CD4-positive, alpha-beta T cell treated with Interleukin-4 for 4 hours (primary cell): ENCODE results near the gene LIG3.
"Not testable (repeated sequence)": the region's sequence is repeated elsewhere in the genome, so short reads cannot be mapped to it uniquely, and the experiment has no call there.

ENCODE experiments used
- DNase-seq: peaks from one replicate; pipeline ENCODE4 v3.0.0-alpha.2; 2020

LIG3 gene

DNA sequence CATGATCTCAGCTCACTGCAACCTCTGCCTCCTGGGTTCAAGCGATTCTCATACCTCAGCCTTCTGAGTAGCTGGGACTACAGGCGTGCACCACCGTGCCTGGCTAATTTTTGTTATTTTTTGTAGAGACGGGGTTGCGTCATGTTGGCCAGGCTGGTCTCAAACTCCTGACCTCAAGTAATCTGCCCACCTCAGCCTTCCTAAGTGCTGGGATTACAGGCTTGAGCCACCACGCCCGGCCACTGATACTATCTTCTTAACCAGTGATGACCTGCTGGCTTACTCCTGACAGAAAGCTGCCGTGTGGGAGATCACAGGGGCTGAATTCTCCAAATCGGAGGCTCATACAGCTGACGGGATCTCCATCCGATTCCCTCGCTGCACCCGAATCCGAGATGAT is 20.7 kb downstream of the LIG3 start:
- DNase-seq, result not testable (repeated sequence)

DNA sequence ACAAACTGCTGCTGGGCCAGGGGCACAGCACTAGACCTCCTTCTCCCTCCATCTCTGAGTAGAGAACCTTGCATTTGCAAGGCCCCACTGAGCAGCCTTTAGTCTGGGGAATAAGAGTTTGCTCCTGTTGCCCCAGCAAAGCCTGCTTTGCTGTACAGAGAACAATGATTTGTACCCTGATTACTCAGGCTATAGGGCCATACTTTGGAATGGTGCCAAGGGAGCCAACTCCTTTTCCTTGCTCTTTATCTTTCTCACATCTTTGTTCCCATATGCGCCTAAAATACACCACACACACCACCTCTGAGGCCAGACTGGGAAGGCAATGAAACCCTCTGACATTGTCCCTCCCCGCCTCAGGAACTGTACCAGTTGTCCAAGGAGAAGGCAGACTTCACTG is 21.2 kb downstream of the LIG3 start:
- DNase-seq, result no peak

DNA sequence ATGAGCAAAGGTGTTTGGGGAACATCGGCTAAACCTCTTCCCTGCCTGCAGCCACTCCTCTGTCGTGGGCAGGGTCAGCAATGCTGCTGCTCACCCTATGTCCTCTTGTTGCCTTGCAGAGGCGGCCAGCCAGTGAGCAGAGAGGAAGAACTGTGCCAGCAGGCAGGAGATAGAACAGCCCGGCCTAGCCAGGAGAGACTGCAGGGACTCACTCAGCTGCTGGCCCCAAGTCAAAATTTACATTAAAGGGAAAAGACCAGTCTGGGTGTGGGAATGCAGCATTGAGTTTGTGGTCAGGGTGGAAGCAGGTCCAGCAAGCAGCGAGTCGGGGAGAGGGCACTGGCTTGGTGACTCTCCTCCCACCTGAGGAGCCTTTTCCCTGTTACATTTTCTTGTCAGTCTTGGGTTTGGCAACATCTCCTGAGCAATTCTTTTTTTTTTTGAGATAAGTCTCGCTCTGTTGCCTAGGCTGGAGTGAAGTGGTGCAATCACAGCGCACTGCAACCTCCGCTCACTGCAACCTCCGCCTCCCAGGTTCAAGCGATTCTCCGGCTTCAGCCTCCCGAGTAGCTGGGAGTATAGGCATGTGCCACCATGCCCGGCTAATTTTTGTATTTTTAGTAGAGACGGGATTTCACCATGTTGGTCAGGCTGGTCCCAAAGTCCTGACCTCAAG is 22.7 kb downstream of the LIG3 start:
- DNase-seq, result no peak

DNA sequence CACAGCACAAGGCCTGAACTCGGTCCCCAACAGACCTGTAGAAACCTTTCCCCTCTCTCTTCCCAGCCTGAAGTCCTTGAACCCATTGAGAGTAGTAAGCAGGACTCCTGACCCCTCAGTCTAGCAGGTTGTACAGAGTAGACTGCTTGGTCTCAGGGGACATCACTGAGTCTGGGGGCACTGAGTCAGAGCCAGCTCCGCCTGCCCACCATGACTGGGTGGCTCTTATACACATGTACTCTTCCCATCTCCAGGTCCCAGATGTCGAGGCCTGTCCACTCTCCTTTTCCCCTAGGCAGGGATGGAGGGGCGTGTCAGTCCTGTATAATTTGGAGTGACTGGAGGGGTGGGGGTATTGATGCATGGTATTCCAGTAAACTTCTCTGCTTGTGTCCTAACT is 23.5 kb downstream of the LIG3 start:
- DNase-seq, result no peak

DNA sequence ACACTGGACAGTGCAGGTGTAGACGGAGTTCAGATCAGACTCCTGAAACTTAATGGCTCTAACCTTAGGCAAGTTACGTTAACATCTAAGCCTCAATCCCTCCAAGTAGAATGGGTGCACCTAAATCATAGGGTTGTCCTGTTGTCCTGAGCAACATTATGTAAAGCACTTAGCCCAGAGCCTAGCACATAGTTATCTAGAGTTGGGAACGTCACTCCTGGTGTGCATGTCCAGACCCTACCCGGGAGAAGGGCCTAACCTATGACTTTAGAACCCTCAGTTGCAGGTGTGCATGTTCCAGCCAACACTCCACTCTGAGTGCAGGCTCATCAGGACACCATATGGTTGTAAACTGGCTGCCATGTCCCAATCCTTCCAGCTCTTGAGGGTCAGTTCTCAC is 26.0 kb downstream of the LIG3 start:
- no peak for DNase-seq

DNA sequence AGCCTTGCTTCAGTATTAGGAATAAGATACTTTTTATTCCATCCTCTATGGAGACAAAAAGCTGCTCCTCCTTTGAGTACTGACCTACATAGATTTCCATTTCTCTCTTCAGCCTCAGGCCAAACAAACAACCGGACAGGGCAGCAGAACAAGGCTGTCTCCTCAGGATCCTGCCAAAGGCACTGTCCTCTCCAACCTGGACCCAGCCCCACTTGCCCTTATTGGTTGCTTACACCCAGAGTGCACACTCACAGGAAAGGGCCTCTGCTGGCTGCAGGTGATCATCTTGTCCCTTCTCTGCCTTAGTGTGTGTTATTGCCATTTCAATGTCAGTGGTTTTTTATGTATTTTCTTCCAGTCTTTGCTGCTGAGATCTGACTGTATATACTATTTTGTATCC is 26.6 kb downstream of the LIG3 start:
- no peak for DNase-seq

DNA sequence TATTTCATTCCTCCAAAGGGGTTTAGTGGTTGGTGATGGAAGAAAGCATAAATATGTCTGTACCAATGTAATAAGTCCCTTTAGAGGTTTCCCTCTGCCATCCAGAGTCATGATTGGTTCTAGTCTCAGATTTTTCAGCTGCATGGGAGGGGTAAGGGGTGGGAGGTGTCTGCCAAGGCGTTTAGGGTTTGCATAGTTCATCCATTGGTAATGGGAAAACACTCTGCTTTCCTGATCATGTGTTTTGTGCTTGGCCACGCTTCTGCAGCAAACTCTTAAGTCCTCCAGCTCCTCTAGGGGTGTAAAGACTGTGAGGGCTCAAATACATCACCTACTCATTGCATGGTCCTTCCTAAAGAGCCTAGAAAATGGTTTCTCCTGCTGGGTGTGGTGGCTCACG is 29.8 kb downstream of the LIG3 start:
- no peak for DNase-seq

DNA sequence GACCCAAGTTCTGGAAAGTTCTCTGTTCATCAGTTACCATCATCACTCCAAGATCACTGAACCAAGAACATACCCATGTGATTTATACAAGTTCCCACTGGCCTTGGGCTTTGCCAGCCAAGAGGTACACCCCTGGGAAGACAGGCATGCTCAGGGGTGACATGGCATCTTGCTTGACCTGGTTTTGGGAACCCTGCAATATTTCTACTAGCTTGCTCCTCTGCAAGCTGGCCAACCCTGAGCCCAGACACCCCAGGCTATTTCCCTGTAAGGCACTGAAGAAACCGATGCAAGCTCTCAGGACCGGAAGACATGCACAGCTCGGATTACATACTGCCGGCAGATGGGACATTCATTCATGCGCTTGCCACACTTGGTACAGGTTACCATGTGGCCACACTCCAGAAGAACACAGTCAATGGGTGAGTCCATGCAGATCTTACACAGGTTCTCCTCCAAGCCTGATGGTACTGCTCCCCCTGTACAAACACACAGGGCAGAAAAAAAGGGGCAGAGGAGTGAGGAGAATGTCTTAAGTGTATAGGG is 31.4 kb downstream of the LIG3 start:
- DNase-seq, result no peak

DNA sequence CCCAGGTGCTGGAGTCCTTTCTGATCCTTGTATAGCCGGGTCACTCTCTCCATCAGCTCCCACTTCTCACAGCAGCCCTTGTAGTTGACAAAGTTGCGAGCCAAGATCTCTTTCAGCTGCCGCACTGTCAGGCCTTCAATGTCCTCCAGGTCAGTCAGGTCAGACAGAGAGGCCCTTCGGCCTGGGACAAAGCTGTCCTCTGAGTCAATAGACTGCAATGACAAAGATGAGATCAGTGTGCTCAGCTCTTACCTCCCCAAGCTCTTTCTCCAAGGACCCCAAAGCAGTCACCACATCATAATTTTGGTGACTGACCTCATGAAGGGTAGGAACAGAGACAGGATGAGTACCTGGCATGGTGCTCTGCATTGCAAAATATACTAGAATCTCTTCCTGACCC is 36.1 kb downstream of the LIG3 start:
- no peak for DNase-seq

DNA sequence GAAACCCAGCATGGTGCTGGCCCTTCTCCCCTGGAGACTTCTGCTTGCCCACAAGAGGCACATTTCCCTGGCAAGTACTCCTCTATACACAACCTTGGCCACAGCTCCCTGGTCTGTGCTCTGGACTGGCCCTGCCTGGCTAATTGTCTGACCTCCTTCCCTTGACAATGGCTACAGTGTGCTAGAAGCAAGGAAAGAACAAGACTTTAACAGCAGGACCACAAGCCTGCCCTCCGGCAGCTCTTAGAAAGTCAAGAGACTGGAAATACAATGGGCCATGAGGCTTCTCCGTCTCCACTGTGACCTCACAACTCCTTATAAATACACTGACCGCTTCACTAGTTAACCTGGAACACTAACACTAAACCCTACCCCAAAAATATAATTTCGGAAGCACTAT is 36.7 kb downstream of the LIG3 start:
- no peak for DNase-seq

DNA sequence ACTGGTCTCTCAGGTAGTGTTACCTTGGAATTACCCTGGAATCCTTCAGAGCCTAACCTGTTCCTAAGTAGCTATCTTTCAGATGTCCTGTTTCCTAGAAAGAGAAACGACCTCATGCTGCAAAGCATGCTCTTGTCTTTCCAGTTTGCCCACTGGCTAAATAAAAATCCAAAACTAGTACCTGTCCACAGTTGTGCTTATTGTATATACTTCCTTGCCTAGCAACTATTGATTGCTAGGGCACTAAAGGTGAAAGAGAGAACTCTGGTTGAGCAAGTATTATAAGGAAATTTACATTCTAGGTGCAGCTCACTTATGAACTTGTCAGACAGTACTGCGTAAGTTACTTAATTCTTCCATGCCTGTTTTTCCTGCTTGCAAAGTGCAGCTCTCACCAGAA is 38.5 kb downstream of the LIG3 start:
- DNase-seq, result no peak

DNA sequence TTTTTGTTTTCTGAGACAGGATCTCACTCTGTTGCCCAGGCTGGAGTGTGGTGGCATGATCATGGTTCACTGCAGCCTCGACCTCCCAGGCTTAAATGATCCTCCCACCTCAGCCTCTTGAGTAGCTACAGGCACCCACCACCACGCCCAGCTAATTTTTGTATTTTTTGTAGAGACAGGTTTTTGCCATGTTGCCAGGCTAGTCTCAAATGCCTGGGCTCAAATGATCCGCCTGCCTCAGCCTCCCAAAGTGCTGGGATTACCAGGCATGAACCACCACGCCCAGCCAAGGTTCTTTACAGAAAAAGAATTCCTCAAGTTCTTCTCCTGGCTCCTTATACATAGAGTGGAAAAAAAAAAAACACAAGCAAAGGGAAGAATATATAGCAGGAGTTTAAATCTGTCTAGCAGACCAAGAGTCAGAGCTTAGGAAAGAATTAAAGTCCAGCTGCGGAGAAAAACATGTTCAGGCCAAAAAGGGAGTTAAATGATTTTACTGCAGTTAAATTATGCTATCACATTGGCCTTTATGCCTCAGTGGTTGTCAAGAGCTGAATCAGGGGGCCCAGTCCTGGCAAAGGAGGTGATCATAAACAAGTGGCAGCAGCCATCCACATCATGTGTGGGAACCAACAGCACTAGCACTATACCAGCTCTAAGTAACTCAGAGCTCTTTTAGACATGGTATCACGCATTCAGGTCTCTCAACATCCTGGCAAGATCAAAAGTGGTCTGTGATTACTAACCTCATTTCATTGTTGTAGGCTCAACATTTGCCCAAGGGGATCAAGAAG is 39.3 kb downstream of the LIG3 start:
- DNase-seq, result no peak

DNA sequence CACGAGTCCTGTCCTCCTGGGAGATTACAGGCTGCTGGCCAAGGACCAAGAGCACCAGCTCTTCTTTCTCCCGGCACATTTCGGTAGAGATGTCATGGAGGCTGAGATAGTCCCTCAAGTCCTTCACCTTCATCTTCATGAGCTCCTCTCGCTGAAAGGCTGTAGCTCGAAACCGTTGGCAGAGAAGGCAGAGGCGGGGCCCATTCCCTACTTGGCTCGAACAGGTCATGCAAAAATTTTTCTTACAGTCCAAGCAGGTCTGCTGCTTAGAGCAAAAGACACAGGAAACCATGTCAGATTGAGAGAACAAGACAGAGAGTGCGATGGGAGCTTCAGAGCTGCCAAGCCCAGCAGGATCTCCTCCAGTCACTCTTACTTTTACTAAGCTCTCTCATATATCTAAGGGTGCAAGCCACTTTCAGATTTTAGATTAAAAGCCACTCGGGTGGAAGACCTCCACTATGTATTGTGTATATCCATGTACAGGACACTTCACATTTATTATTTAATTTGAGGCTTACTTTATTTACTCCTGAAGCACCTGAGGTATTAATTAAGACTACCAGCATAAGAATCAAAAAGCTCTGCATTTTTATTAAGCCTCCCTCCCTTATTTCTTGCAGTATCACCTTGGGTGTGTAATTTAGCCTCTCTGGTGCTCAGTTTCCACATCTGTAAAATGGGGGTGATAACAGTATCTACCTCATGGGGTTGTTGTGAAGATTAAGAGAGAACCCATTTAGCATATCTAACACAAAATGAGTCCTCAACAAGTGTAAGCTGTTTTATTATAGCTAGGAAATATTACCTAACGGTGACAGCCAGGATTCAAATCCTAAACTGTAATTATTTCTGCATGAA is 41.4 kb downstream of the LIG3 start:
- DNase-seq, result no peak

DNA sequence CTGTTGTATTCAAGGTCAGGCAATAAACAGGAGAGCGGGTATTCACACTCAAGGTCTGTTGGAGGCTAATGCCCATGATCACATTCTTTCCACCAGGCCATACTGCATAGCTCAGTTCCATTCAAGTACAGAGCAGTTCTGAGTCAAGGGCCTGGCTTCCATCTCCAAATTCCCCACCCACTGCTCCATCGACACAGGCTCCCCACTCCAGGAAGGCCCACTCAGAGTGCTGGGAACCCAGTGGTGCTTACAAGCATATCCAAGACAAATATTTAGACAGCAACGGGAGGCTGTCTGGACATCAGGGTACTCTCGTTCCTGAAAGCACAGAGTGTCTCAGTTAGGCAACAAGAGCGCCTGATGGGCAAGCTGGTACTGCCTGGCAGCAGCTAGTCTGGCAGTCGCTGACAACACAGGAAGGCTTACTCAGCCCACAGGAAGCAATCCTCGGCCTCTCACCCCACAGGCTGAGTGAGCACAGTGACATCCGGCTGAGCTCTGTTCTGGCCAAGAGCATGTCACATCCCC is 42.3 kb downstream of the LIG3 start:
- peak; percentile 86 for DNase-seq

DNA sequence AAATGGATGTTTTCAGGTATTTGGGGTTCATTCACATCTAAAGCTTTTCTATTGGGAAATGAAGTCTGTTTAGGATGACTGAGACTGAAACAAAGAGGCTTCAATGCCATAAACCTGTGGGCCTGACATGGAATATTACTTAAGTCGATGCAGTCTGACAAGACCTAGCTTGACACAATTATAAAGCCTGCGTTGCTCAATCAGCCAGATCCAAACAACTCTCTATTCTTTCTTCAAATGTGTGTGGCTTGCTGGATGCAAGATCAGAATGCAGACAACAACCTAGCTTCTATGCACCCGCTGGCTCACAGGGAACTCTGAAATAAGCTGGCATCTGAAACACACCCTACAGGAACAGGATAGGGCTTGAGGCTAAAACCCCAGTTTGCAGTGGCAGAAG is 43.2 kb downstream of the LIG3 start:
- DNase-seq, result no peak

DNA sequence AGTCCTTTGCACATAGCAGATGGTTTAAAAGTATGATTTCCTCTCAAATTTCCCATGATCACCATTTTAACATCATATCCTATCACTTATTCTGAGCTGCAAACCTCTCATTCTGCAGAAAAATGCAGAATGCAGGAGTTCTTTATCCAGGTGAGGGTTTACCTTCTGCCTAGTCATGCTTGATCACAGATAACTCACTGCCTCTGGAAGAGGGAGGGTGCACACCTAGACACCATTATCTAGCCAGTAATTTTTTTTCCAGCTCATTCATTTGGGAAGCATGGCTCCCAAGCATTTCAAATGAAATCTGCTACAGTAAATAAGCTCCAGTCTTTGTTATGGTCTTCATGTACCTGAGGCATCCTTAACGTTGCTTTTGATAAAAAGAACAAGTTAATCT is 45.2 kb downstream of the LIG3 start:
- DNase-seq, result no peak

DNA sequence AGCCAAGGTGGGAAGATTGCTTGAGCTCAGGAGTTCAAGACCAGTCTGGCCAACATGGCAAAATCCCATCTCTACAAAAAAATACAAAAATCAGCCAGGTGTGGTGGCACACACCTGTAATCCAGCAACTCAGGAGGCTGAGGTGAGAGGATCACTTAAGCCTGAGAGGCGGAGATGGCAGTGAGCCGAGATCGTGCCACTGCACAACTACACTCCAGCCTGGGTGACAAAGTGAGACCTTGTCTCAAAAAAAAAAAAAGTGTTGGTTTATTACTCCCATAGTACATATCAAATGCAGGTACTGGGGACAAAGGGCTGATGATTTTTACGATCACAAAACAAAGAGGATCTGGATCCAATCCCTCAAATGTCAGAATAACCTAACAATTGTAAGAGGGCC is 47.8 kb downstream of the LIG3 start:
- DNase-seq, result not testable (repeated sequence)

DNA sequence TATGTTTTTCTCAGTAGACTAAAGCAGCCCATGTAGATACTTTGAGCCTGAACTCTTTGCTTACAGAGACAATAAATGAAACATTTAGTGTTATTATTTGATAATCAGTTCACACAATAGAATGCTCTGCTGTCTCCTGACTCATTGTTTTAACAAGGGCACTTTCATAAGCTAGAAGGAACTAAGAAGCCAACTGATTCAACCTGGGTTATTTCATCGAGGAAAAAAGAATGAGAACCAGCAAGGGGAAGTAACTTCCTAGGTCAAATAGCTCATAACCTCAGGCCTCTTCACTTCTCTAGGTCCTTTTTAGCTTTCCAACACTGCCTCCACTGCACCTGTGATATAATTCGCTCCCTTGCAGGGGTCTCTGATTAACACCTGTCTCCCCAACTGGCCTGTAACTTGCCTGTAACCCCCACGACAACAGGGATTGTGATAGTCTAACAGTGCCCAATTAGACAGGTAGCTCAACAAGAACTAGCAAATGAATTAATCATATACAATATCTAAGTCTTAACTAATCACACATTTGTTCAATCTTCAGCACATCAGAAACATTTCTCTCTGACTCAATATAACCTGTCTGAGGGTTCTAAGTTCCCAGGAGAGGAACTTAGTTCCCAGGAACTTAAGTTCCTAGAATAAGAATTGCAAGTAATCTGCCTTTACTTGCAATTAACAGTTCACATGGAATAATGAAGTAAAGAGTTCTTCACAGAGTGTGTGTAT is 48.4 kb downstream of the LIG3 start:
- no peak for DNase-seq

DNA sequence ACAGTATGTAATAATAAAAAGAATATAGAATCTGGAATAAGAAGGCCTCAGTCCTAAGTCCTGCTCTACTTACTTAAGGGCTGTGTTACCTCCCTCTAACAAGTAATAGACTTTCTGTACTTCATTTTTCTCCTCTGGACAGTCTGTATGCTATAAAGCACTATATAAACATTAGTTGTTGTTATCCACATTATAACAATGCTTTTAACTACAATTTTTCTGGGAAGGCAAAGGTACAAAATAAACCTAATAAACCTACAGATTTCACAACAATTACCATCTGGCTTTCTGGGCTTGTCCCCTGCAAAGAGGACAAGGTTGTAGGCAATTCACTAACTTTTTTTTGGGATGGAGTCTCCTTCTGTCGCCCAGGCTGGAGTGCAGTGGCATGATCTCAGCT is 50.5 kb downstream of the LIG3 start:
- DNase-seq, result no peak

DNA sequence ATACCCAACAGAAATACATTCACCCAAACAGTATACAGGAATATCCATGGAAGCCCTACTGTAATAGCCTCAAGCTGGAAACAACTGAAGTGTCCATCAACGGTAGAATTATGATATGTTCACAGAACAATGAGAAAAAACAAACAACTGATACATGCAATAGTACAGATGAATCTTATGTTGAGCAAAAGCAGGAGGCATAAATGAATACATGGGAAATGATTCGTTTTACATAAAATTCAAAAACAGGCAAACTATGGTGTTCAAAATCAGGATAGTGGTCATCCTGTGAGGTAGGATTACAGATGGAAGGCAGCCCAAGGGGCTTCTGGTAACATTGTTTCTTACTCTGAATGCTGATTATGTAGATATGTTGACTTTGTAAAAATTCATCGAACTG is 58.1 kb downstream of the LIG3 start:
- no peak for DNase-seq

DNA sequence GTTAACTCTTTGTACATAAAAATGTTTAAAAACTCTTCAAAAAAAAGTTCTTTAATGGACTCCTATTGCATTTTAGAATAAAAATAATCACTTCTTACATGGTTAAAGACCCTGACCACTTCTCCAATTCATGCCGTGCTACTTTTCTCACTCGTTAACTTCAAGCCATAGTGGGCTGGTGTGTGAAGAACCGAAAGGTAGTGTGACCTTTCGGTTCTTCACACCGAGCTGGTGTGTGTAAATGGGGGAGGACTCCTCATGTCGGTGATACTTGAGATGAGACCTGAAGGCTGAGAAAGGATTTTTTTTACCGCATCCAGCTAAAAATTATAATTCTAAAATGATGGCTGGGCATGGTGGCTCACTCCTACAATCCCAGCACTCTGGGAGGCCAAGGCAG is 61.1 kb downstream of the LIG3 start:
- DNase-seq, result no peak

DNA sequence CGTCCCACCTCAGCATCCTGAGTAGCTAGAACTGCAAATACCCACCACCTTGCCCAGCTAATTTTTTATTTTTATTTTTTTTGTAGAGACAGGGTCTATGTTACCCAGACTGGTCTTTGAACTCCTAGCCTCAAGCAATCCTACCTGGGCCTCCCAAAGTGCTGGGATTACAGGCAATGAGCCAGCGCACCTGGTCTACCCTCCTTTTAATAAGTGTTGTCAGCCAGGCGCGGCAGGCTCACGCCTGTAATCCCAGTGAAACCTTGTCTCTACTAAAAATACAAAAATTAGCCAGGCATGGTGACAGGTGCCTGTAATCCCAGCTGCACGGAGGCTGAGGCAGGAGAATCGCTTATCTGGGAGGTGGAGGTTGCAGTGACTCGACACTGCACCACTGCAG is 63.9 kb downstream of the LIG3 start:
- DNase-seq, result no peak
